ENCODE results near the gene IVNS1ABP.
"Not testable (repeated sequence)": the region's sequence is repeated elsewhere in the genome, so short reads cannot be mapped to it uniquely, and the experiment has no call there.

Gene IVNS1ABP

GRCh38 chr1:185317034-185317885 lies at the start of gene IVNS1ABP:
Gene IVNS1ABP, minus strand, starts transcription at chr1:185317243. Its CDS starts 7,750 bp downstream, at chr1:185309493.
- Histone ChIP-seq H3K27me3 (ENCODE audit: insufficient read depth, low read length) (no peaks in the 10 kb centered on the region), H3K4me1 (ENCODE audit: insufficient read depth, low read length) (peaks cover 40% of the 10 kb centered on the region), H3K4me3 (ENCODE audit: low read length) (peak within 1 kb of the TSS; percentile 87), H2AFZ (ENCODE audit: low read depth, low read length) (peak within 1 kb of the TSS; percentile 64), H3K9me3 (ENCODE audit: low read length) (no peaks in the 10 kb centered on the region), H3K36me3 (ENCODE audit: insufficient read depth, low read length) (no peaks in the 10 kb centered on the region)

DNA sequence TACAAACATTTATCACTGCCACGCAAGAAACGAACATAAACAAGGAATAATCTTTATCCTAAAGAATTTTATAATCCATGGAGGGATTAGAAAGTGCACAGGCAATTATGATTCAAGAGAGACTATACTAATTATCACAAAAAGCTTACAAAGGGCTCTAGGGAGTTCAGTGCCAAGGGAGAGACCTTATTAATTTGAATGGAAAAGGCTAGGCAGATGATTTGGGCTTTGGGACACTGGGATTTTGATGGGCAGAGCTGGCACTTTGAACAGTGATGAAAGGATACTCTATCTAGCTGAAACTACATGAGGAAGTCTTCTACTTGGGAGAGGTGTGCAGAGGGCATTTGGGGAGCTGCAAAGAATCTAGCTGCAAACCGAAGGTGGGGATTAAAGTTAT lies 48.9 kb upstream of the IVNS1ABP start:
- Histone ChIP-seq H3K4me1 (ENCODE audit: insufficient read depth, low read length) (peaks cover 4% of the 10 kb centered on the region), H2AFZ (ENCODE audit: low read depth, low read length) (no peak overlapping the region), H3K27me3 (ENCODE audit: insufficient read depth, low read length) (no peaks in the 10 kb centered on the region), H3K9me3 (ENCODE audit: low read length) (peaks cover 3% of the 10 kb centered on the region), H3K36me3 (ENCODE audit: insufficient read depth, low read length) (no peaks in the 10 kb centered on the region), H3K4me3 (ENCODE audit: low read length) (no peak overlapping the region)

- not testable (repeated sequence) for H3K4me1 ChIP-seq (ENCODE audit: insufficient read depth, low read length); H3K9me3 ChIP-seq (ENCODE audit: low read length); H2AFZ ChIP-seq (ENCODE audit: low read depth, low read length); H3K27me3 ChIP-seq (ENCODE audit: insufficient read depth, low read length); H3K4me3 ChIP-seq (ENCODE audit: low read length); H3K36me3 ChIP-seq (ENCODE audit: insufficient read depth, low read length)
Observed at GRCh38 chr1:185364528-185364927, 47.5 kb upstream of the IVNS1ABP start.

DNA sequence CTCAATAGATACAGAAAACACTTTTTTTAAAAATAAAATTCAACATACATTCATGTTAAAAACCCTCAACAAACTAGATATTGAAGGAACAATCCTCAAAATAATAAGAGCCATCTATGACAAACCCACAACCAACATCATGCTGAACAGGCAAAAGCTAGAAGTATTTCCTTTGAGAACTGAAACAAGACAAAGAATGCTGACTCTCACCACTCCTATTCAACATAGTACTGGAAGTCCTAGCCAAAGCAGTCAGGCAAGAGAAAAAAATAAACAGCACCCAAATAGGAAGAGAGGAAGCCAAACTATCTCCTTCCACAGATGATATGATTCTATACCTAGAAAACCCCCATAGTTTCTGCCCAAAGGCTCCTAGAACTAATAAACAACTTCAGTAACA lies 46.2 kb upstream of the IVNS1ABP start:
- H3K27me3 ChIP-seq (ENCODE audit: insufficient read depth, low read length), result no peaks in the 10 kb centered on the region
- H3K9me3 ChIP-seq (ENCODE audit: low read length), result peaks cover 3% of the 10 kb centered on the region
- H3K4me3 ChIP-seq (ENCODE audit: low read length), result no peak overlapping the region

DNA sequence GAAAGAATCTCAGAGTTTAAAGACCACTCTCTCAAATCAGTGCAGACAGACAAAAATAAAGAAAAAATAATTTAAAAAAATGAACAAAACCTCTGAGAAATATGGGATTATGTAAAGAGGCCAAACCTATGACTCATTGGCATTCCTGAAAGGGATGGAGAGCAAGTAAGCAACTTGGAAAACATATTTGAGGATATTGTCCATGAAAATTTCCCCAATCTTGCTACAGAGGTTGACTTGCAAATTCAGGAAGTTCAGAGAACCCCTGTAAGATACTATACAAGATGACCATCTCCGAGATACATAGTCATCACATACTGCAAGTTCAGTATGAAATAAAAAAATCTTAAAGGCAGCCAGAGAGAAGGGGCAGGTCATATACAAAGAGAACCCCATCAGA lies 43.7 kb upstream of the IVNS1ABP start:
- Histone ChIP-seq H3K4me1 (ENCODE audit: insufficient read depth, low read length) (no peaks in the 10 kb centered on the region), H3K27me3 (ENCODE audit: insufficient read depth, low read length) (no peaks in the 10 kb centered on the region), H3K9me3 (ENCODE audit: low read length) (peaks cover 3% of the 10 kb centered on the region), H3K4me3 (ENCODE audit: low read length) (no peak overlapping the region), H2AFZ (ENCODE audit: low read depth, low read length) (no peak overlapping the region), H3K36me3 (ENCODE audit: insufficient read depth, low read length) (no peaks in the 10 kb centered on the region)

More for the DNA sequence above, 46.2 kb upstream of the IVNS1ABP start:
- H2AFZ ChIP-seq (ENCODE audit: low read depth, low read length), result no peak overlapping the region
- H3K36me3 ChIP-seq (ENCODE audit: insufficient read depth, low read length), result no peaks in the 10 kb centered on the region
- H3K4me1 ChIP-seq (ENCODE audit: insufficient read depth, low read length), result peaks cover under 1% of the 10 kb centered on the region

DNA sequence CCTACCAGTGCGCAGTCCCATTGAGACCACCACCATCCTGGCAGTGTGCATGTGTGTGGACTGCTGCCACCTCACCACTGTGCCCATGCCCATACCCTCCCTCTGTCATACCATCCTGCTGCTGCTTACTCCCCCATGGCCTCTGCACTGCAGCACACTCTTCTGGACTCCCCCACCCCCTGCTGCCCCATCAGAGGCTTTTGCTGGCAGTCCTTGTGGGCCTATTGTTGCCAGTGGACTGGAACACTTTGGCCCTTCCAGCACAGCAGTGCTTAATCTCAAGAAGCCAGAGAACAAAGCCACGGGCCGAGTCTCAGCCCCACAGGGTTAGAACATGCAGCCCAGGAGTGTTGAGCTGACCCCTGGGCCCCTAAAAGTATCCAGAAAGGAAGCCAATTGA lies 41.9 kb upstream of the IVNS1ABP start:
- Histone ChIP-seq H3K4me3 (ENCODE audit: low read length) (no peak overlapping the region), H3K36me3 (ENCODE audit: insufficient read depth, low read length) (no peaks in the 10 kb centered on the region), H3K27me3 (ENCODE audit: insufficient read depth, low read length) (no peaks in the 10 kb centered on the region), H2AFZ (ENCODE audit: low read depth, low read length) (no peak overlapping the region), H3K4me1 (ENCODE audit: insufficient read depth, low read length) (no peaks in the 10 kb centered on the region), H3K9me3 (ENCODE audit: low read length) (peaks cover 3% of the 10 kb centered on the region)

DNA sequence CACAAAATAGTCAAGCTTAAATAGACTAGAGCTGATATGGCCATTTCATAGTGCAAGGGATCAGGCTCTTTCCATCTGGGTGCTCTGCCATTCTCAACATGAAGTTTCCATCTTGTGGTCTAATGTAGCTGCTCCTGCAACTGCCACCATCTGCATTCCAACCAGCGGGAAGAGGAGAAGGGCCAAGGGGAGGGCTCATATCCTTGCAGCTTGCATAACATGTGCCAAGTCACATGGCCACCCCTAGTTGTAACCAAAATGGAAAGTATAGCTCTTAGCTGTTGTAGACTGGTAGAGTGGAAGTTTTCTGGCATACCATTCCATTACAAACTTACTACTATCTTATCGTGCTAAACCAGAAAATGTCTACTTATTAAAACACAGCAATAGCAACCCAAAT lies 38.9 kb upstream of the IVNS1ABP start:
- Histone ChIP-seq H3K36me3 (ENCODE audit: insufficient read depth, low read length) (no peaks in the 10 kb centered on the region), H3K9me3 (ENCODE audit: low read length) (no peaks in the 10 kb centered on the region), H3K27me3 (ENCODE audit: insufficient read depth, low read length) (no peaks in the 10 kb centered on the region), H3K4me3 (ENCODE audit: low read length) (no peak overlapping the region), H2AFZ (ENCODE audit: low read depth, low read length) (no peak overlapping the region), H3K4me1 (ENCODE audit: insufficient read depth, low read length) (peaks cover 7% of the 10 kb centered on the region)

DNA sequence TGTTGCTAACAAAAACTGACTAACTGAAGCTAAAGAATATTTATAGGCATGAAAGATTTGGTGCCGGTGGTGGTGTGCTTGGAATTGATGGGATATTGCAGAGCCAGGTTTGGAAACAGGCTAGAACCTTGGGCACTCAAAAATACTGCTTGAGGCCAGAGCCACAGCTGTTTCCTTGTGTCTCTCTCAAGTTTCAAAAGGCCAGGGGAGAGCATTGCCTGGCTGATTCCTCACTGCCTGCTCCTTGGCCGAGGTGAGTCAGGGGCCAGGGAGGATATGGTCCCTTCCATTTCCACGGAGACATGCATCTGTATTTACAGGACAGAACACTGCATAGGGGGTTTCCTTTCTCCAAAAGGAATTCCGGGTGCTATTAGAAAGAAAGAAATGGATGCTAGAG lies 36.1 kb upstream of the IVNS1ABP start:
- no peaks in the 10 kb centered on the region for H3K36me3 ChIP-seq (ENCODE audit: insufficient read depth, low read length)
- H2AFZ ChIP-seq (ENCODE audit: low read depth, low read length), result no peak overlapping the region
- H3K4me3 ChIP-seq (ENCODE audit: low read length), result no peak overlapping the region
- no peaks in the 10 kb centered on the region for H3K27me3 ChIP-seq (ENCODE audit: insufficient read depth, low read length)
- no peaks in the 10 kb centered on the region for H3K9me3 ChIP-seq (ENCODE audit: low read length)
- H3K4me1 ChIP-seq (ENCODE audit: insufficient read depth, low read length), result peaks cover 7% of the 10 kb centered on the region

DNA sequence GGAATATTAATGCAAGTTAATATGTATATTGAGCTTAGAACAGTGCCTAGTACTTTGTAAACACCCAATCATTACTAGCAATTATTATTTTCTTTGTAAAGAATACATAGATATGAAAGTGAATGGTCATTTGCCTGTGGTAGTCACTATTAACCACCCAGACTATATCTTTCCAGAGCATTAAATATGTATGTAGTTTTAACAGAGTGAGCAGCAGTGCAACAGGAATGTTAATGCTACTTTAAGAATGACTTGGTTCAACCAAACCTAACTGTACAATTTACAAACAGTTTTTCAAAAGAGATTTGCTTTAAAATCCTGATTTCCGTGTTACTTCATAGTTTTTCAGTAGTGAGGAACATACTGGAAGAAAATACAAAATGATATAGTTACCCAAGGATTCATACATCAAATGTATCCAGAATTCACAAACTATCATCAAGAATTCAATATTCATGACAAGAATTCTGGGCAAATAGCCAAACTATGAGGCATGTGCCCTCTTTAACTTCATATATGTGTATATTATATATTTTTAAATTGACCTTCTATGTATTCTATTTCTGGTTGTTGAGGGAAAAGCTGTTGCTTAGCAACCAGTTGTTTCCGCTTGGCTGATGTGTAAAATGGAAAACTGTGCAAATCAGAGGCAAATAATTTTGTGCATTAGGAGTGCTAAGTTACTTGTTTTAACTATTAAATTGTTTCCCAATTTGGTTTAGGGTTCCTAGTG lies 34.9 kb upstream of the IVNS1ABP start:
- H3K4me3 ChIP-seq (ENCODE audit: low read length), result no peak overlapping the region
- no peaks in the 10 kb centered on the region for H3K27me3 ChIP-seq (ENCODE audit: insufficient read depth, low read length)
- peaks cover 7% of the 10 kb centered on the region for H3K4me1 ChIP-seq (ENCODE audit: insufficient read depth, low read length)
- H3K36me3 ChIP-seq (ENCODE audit: insufficient read depth, low read length), result no peaks in the 10 kb centered on the region
- H2AFZ ChIP-seq (ENCODE audit: low read depth, low read length), result no peak overlapping the region
- H3K9me3 ChIP-seq (ENCODE audit: low read length), result no peaks in the 10 kb centered on the region

GRCh38 chr1:185350027-185350442 lies 33.0 kb upstream of the IVNS1ABP start:
- Histone ChIP-seq H3K36me3 (ENCODE audit: insufficient read depth, low read length) (no peaks in the 10 kb centered on the region), H3K27me3 (ENCODE audit: insufficient read depth, low read length) (no peaks in the 10 kb centered on the region), H2AFZ (ENCODE audit: low read depth, low read length) (no peak overlapping the region), H3K4me3 (ENCODE audit: low read length) (no peak overlapping the region), H3K4me1 (ENCODE audit: insufficient read depth, low read length) (peaks cover 7% of the 10 kb centered on the region), H3K9me3 (ENCODE audit: low read length) (no peaks in the 10 kb centered on the region)

- Histone ChIP-seq H3K4me3 (ENCODE audit: low read length) (no peak overlapping the region), H2AFZ (ENCODE audit: low read depth, low read length) (no peak overlapping the region), H3K4me1 (ENCODE audit: insufficient read depth, low read length) (peaks cover 7% of the 10 kb centered on the region), H3K36me3 (ENCODE audit: insufficient read depth, low read length) (no peaks in the 10 kb centered on the region), H3K27me3 (ENCODE audit: insufficient read depth, low read length) (no peaks in the 10 kb centered on the region), H3K9me3 (ENCODE audit: low read length) (no peaks in the 10 kb centered on the region)
Observed at GRCh38 chr1:185349556-185349955, 32.5 kb upstream of the IVNS1ABP start.

DNA sequence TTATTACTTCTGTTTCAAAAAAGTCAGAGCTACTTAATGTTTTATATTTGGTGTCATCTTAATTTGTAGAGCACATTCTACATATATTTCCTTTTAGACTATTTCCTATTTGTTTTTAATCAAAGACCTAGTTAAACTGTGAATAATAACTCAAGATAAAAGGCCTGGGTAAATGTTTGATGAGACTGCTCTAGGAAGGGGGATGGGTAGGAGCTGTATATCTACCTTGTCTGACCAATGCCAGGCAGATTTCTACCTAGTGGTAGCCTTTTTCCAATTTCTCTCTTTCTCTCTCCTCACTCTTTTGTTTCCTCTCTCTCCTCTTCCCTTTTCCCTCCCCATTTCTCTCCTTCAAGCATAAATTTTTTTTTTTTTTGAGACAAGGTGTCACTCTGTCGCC lies 31.9 kb upstream of the IVNS1ABP start:
- Histone ChIP-seq H3K4me3 (ENCODE audit: low read length) (no peak overlapping the region), H3K27me3 (ENCODE audit: insufficient read depth, low read length) (no peaks in the 10 kb centered on the region), H3K9me3 (ENCODE audit: low read length) (no peaks in the 10 kb centered on the region), H3K36me3 (ENCODE audit: insufficient read depth, low read length) (no peaks in the 10 kb centered on the region), H2AFZ (ENCODE audit: low read depth, low read length) (no peak overlapping the region), H3K4me1 (ENCODE audit: insufficient read depth, low read length) (peaks cover 7% of the 10 kb centered on the region)

DNA sequence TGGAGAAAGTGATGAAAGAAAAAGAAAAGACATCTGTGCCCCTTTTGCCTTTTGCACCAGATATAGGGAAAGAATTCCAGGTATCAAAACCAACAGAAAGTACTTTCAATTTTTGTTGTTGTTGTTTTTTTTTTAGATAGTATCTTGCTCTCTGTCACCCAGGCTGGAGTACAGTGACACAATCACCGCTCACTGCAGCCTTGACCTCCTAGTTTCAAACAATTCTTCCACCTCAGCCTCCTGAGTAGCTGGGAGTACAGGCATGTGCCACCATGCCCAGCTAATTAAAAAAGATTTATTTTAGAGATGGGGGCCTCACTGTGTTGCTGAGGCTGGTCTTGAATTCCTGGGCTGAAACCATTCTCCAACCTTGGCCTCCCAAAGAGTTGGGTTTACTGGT lies 31.3 kb upstream of the IVNS1ABP start:
- Histone ChIP-seq H3K27me3 (ENCODE audit: insufficient read depth, low read length) (no peaks in the 10 kb centered on the region), H3K9me3 (ENCODE audit: low read length) (no peaks in the 10 kb centered on the region), H3K36me3 (ENCODE audit: insufficient read depth, low read length) (no peaks in the 10 kb centered on the region), H3K4me3 (ENCODE audit: low read length) (no peak overlapping the region), H2AFZ (ENCODE audit: low read depth, low read length) (no peak overlapping the region), H3K4me1 (ENCODE audit: insufficient read depth, low read length) (peaks cover 7% of the 10 kb centered on the region)
